Caki2 (cell line): ENCODE data around the gene PARK7. TPM values are rescaled to one million over a fixed set of nuclear protein-coding genes. Genes with fewer than 3 reads are reported as not detected.

Experiments used
- DNase-seq: peaks from one replicate; pipeline ENCODE4 v3.0.0-alpha.2; 2015; ENCODE audit warnings: low read depth
- in situ Hi-C: cut with HindIII; loops from 2 replicates; pipeline ENCODE4 v1.10.0; 2016; ENCODE audit warnings: low sequenced_read_pairs, low pct_unique_long_range_greater_than_20kb, mixed read lengths
- total RNA-seq: library from RNA; depleted of rRNA; stranded (reverse); fragments of >200 nt; shearing (Covaris generic); gene quantifications from 2 replicates; pipeline ENCODE4 v1.2.3, GENCODE V29; 2014; ENCODE audit warnings: low replicate concordance; rRNA removed

PARK7 gene
- total RNA-seq, 1 experiment from 2014 or later, result 173 TPM

- DNase-seq, result peak; percentile 95
- in situ Hi-C loops, result no loop called here
Observed at GRCh38 chr1:8026153-8026975, 64.9 kb downstream of the PARK7 start, which contains the start of gene ERRFI1. Gene ERRFI1, minus strand, starts transcription at chr1:8026309. Its CDS starts 10,690 bp downstream, at chr1:8015619.

GRCh38 chr1:8026976-8027747 is 65.7 kb downstream of the PARK7 start:
- in situ Hi-C loops, result no loop called here

GRCh38 chr1:8027748-8028570 is 66.4 kb downstream of the PARK7 start:
- in situ Hi-C loops, result no loop called here
- peak; percentile 79 for DNase-seq

More at GRCh38 chr1:8026976-8027747, 65.7 kb downstream of the PARK7 start:
- DNase-seq, result peak; percentile 89

GRCh38 chr1:8028571-8028910 is 67.0 kb downstream of the PARK7 start:
- in situ Hi-C loops, result no loop called here
- DNase-seq, result no peak

GRCh38 chr1:8031176-8031785 is 69.8 kb downstream of the PARK7 start:
- no peak for DNase-seq
- in situ Hi-C loops, result no loop called here

GRCh38 chr1:8032366-8032910 is 70.9 kb downstream of the PARK7 start:
- DNase-seq, result no peak
- in situ Hi-C loops, result no loop called here

- DNase-seq, result no peak
- in situ Hi-C loops, result no loop called here
Observed at GRCh38 chr1:8033322-8033721, 71.8 kb downstream of the PARK7 start.

Other genes starting within 250 kb of the PARK7 start
- gene VAMP3, start 190.4 kb upstream of the PARK7 start, total RNA-seq, result 65.9 and 79.0 TPM in 2 replicates
- 2.5 and 12.5 TPM in 2 replicates for gene PER3, start 177.4 kb upstream of the PARK7 start, total RNA-seq
- gene UTS2, start 108.6 kb upstream of the PARK7 start, total RNA-seq, result not detected in 2 replicates
- gene TNFRSF9, start 20.9 kb upstream of the PARK7 start, total RNA-seq, result 0.35 and 0.41 TPM in 2 replicates
- gene ERRFI1, start 64.6 kb downstream of the PARK7 start, total RNA-seq, result 31.9 and 45.3 TPM in 2 replicates